ENCODE results near the gene ARL2. TPM values are rescaled to one million over a fixed set of nuclear protein-coding genes. Genes with fewer than 3 reads are reported as not detected.
"Not testable (repeated sequence)": the region's sequence is repeated elsewhere in the genome, so short reads cannot be mapped to it uniquely, and the experiment has no call there.

The ARL2 gene
- 88.5 and 88.6 TPM in 2 replicates for total RNA-seq (2014; rRNA removed; shearing (Covaris generic))
- polyA plus RNA-seq (2015; cell fraction: cytosol; rRNA removed) = 92.0 and 133 TPM in 2 replicates
- polyA plus RNA-seq (2015; cell fraction: nucleus; rRNA removed) = 11.9 and 28.2 TPM in 2 replicates

- peak; percentile 82 for DNase-seq (ENCODE audit: low read depth, low spot score)
- in situ Hi-C loops (cut with HindIII; ENCODE audit: low pct_unique_long_range_greater_than_20kb, low sequenced_read_pairs) = no loop called here
These were observed at the start of gene ARL2 for GRCh38 chr11:65013888-65014725. TSS of gene ARL2 (plus strand) at chr11:65014160. CDS start at chr11:65014208, 48 bp downstream.

DNA sequence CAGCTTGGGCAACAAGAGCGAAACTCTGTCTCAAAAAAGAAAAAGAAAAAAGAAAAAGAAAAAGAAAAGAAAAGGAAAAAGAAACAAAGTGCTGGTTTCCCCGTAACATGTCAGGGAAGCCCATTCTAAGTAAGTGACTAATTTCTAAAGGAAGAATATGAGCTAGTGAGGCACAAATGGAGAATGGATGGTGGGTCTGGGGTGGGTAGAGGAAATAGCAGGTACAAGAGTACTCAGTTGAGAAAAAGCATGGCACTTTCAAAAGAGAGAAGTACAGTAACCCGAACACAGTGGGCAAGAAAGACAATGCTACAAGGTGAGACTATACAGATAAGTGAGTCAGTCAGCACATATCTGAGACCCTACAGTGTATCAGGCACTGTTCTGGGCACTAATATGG, 46.6 kb upstream of the ARL2 start:
- in situ Hi-C loops (cut with HindIII; ENCODE audit: low pct_unique_long_range_greater_than_20kb, low sequenced_read_pairs) = no loop called here
- no peak for DNase-seq (ENCODE audit: low read depth, low spot score)

DNA sequence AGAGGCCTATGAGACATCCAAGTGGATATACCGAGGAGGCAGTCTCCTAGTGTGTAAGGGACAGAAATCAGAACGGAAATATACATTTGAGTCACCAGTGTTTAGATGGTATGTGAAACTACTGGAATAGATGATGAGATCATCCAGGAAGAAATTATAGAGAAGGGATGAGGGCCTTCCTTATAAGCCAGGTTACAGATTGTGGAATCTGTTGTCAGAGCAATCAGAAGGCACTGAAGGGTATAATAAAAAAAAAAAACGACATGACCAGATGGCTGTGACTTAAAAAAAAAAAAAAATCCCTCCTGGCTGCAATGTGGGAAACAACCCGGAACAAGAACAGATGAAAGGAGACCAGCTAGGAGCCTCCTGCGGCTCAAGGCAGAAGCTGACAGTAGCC, 44.8 kb upstream of the ARL2 start:
- in situ Hi-C loops (cut with HindIII; ENCODE audit: low pct_unique_long_range_greater_than_20kb, low sequenced_read_pairs) = no loop called here
- no peak for DNase-seq (ENCODE audit: low read depth, low spot score)

GRCh38 chr11:64970731-64971151, 43.2 kb upstream of the ARL2 start:
- DNase-seq (ENCODE audit: low read depth, low spot score) = no peak
- in situ Hi-C loops (cut with HindIII; ENCODE audit: low pct_unique_long_range_greater_than_20kb, low sequenced_read_pairs) = no loop called here

GRCh38 chr11:64971421-64972233, 42.3 kb upstream of the ARL2 start, which contains the start of gene MAJIN:
TSS of gene MAJIN (minus strand) at chr11:64972108. CDS start at chr11:64959405, 12,703 bp downstream.
- DNase-seq (ENCODE audit: low read depth, low spot score) = peak; percentile 46
- in situ Hi-C loops (cut with HindIII; ENCODE audit: low pct_unique_long_range_greater_than_20kb, low sequenced_read_pairs) = no loop called here

DNA sequence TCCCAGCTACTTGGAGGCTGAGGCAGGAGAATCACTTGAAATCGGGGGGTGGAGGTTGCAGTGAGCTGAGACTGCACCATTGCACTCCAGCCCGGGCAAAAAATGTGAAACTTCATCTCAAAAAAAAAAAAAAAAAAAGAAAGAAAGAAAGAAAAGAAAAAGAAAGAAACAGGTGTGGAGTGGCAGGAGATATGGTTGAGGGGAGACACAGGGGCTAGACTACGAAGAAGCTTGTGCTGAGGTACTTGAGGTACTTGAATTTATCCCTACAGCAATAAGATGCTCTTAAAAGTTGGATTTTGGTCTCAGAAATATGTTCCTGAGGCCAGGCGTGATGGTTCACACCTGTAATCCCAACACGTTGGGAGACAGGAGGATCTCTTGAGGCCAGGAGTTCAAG, 39.8 kb upstream of the ARL2 start:
- DNase-seq (ENCODE audit: low read depth, low spot score) = no peak
- in situ Hi-C loops (cut with HindIII; ENCODE audit: low pct_unique_long_range_greater_than_20kb, low sequenced_read_pairs) = no loop called here

DNA sequence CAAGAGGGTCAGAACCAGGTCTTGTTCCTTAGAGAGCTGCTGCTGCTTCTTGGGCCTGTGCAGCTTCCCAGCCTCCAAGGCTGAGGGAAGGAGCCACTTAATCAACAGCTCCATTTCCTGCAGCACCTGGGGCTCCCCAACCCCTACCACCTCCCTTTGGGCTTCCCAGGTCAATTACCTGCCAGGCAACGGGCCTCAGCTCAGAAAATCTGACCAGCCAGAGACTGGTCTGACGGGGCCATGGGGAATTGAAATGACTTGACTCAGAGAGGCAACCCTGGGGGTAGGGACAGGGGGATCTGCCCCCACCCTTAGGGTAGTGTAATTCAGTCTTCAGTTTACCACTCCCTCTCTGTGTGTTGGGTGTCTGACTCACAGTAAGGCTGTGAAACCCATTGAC, 37.3 kb upstream of the ARL2 start:
- in situ Hi-C loops (cut with HindIII; ENCODE audit: low pct_unique_long_range_greater_than_20kb, low sequenced_read_pairs) = no loop called here
- DNase-seq (ENCODE audit: low read depth, low spot score) = no peak

GRCh38 chr11:64983339-64983738, 30.6 kb upstream of the ARL2 start:
- DNase-seq (ENCODE audit: low read depth, low spot score); in situ Hi-C loops (cut with HindIII; ENCODE audit: low pct_unique_long_range_greater_than_20kb, low sequenced_read_pairs): not testable (repeated sequence)

DNA sequence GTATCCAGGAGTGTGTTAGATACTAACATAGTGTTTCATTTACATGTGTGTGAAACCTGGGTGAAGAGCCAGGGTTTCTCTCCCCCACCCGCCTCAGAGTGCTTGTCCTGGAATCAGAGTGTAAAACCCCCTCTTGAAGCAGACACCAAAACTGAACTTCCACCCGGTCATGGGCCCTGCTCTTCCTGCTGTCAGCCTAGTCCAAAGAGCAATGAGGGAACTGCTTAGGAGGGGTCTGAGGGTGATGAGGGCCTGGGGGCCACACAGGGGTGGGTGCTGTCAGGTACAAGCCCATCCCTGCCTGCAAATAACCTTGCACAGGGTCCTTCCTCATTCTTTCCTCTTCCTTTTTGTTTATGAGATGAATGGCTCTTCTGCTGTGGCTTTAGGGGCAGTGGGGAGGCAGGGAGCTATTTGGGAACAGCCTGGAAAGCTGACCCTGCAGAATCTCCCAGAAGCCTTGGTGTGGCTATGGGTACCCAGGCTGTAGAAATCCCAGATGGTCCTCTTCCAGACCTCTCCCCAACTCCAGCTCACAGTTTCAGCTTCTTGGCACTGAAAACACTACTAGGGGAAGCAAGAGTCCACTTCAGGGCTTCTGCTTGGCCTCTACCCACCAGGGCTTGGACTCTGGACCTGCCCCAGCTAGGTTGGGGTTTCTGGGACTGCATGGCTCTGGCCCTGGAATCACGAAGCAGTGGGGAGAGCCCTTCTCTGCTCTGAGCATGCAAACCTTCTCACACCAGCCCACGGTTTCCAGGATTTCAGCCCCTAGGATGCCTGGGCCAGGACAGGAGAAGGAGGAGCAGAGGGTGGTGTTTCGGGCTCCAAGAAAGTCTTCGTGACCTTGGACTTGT, 25.7 kb upstream of the ARL2 start:
- in situ Hi-C loops (cut with HindIII; ENCODE audit: low pct_unique_long_range_greater_than_20kb, low sequenced_read_pairs) = no loop called here

GRCh38 chr11:64989416-64989815, 24.5 kb upstream of the ARL2 start:
- in situ Hi-C loops (cut with HindIII; ENCODE audit: low pct_unique_long_range_greater_than_20kb, low sequenced_read_pairs) = no loop called here
- DNase-seq (ENCODE audit: low read depth, low spot score) = no peak

More for the DNA sequence above, 25.7 kb upstream of the ARL2 start:
- DNase-seq (ENCODE audit: low read depth, low spot score) = no peak

- DNase-seq (ENCODE audit: low read depth, low spot score) = no peak
- in situ Hi-C loops (cut with HindIII; ENCODE audit: low pct_unique_long_range_greater_than_20kb, low sequenced_read_pairs) = no loop called here
These were observed 23.6 kb upstream of the ARL2 start for GRCh38 chr11:64990222-64990923.

- in situ Hi-C loops (cut with HindIII; ENCODE audit: low pct_unique_long_range_greater_than_20kb, low sequenced_read_pairs) = no loop called here
- no peak for DNase-seq (ENCODE audit: low read depth, low spot score)
These were observed 19.6 kb upstream of the ARL2 start for GRCh38 chr11:64994318-64994717.

DNA sequence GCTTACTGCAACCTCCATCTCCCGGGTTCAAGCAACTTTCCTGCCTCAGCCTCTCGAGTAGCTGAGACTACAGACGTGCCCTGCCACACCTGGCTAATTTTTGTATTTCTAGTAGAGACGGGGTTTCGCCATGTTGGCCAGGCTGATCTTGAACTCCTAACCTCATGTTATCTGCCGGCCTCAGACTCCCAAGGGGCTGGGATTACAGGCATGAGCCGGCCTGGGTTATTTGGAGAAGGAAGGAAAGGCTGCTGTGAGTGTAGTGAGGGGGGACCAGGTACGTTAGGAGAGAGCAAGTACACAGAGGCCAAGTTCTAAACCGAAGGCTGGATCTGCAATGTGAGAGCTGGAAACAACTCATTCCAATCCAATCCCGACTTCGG, 17.6 kb upstream of the ARL2 start:
- in situ Hi-C loops (cut with HindIII; ENCODE audit: low pct_unique_long_range_greater_than_20kb, low sequenced_read_pairs) = no loop called here
- DNase-seq (ENCODE audit: low read depth, low spot score) = no peak

DNA sequence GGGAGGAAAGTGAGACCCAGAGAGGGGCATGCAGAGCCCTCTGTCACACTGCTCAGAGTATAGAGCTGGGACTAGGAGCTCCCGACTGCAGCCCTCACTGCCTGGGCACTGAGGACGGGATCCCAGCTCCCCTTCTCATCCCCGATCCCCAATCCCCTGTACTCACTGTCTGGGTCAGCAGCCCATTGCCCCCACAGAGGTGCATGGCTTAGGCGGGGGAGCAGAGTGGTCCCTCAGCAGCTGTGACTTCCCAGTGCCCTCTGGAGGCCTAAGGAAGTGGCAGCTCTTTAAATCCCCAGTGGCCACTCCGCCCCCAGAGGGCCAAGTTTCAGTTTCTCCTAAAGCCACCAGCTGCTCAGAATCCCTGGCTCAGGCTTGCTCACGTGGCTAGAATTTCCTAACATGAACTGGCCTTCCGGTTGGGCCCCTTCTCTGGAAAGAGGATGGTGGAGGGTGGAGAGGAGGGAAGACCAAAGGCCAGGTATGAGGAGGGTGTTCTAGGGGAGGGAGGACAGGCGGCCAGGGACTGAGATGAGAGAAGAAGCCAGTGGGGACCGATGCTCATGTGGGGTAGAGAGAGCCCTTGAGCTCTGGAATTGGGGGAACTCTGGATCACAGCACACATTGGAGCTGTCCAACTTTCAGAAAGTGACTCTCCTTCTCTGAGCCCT, 17.1 kb upstream of the ARL2 start, which contains the start of gene BATF2:
Gene BATF2 (minus strand): TSS at position 262 of the 671 bp plus-strand sequence. CDS start 57 bp downstream, at position 205.
- in situ Hi-C loops (cut with HindIII; ENCODE audit: low pct_unique_long_range_greater_than_20kb, low sequenced_read_pairs) = no loop called here
- DNase-seq (ENCODE audit: low read depth, low spot score) = peak; percentile 62

GRCh38 chr11:64998141-64998540, 15.8 kb upstream of the ARL2 start:
- in situ Hi-C loops (cut with HindIII; ENCODE audit: low pct_unique_long_range_greater_than_20kb, low sequenced_read_pairs) = no loop called here
- peak; percentile 28 for DNase-seq (ENCODE audit: low read depth, low spot score)

DNA sequence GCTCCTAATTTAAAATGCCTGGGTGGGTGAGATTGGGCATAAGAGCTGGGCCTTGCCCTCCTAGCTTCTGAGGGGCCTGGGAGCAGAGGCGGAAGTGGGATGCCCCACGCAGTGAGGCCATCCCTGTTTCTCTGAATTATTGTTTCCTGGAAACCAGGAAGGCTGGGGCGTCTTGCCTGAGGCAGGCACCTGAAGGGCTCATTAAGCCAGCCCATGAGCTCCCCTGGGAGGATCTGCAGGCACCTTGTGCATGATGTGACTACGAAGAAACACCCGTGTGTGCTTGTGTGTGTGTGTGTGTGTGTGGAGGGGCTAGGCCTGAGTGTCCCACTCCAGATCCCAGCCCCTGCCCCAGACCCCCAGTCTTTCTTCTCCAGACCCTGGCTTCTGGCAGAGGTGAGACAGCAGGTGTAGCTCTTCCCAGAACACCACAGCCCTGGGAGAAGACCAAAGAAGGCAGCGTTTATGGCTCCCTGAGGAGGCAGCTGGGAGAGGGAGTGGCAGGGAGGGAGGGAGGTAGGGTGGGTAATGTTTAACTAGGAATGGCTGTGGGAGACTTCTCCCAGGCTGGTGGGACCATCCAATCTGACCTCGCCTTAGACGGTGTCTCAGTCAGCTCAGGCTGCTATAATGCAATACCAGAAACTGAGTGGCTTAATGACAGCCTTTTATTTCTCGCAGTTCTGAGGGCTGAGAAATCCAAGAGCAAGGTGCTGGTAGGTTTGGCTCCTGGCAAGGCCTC, 15.1 kb upstream of the ARL2 start:
- no peak for DNase-seq (ENCODE audit: low read depth, low spot score)
- in situ Hi-C loops (cut with HindIII; ENCODE audit: low pct_unique_long_range_greater_than_20kb, low sequenced_read_pairs) = no loop called here
